ENCODE results near the gene MTREX.

The MTREX gene

GRCh38 chr5:55429221-55429612 lies 121.4 kb downstream of the MTREX start:
- no peak for DNase-seq (ENCODE audit: low read depth in 2 of 2)

DNA sequence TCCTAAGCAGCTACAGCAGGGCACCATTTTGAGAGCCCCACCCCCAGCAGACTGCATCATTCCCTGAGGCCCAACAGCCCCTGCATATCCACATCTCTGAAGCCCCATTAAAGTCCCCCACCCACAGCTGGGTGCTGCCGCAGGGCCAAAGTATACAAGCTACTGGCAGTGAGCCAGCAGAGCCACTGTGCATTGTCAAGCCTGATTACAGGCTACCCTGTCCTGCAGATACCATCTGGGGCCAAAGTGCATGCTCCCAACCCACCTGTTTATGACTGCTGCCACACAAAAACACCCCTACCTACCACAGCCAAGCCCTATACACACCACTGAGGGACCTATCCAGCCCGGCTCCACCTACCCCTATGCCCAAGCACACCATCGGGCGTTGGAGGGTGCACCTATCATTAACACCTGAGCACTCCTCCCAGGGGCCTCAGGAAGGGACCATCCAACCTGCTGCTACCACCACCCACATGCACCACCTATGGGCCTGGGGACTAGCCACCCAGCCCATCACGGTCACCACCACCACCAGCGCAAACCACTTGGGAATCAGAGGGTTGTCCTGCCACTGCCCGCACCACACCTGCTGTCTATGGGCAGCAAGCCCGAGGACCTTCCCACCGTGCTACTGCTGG lies 121.9 kb downstream of the MTREX start:
- DNase-seq (ENCODE audit: low read depth in 2 of 2) = no peak

DNA sequence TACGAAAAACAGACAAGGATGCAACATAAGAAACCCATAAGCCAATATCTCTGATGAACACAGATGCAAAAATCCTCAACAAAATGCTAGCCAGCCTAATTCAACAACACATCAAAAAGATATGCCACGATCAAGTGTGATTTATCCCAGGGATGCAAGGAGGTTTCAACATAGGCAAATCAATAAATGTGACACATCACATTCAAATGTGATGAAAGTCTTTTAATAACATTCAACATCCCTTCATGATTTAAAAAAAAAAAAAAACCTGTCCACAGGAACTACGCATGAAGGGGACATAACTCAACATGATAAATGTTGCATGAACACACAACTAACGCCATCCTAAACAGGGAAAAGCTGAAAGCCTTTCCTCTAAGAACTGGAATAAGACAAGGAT lies 124.8 kb downstream of the MTREX start:
- DNase-seq (ENCODE audit: low read depth in 2 of 2) = no peak

DNA sequence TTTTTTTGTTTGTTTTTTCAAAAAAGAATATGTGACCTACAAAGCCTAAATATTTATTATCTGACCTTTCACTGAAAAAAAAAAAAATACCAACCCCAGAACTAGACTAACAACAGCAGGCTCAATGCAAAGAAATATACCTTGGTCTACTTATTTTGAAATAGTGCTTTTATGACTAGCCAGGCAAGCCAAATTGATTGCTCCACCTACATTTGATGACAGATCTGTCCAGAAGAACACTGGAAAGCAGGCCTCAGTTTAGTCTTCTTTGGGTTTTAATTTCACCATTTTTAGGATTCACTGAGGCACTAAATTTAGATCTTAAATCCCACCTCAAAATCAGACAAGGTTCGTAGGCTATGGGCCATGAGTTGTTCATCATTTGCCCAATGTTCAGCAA lies 129.7 kb downstream of the MTREX start:
- no peak for DNase-seq (ENCODE audit: low read depth in 2 of 2)

DNA sequence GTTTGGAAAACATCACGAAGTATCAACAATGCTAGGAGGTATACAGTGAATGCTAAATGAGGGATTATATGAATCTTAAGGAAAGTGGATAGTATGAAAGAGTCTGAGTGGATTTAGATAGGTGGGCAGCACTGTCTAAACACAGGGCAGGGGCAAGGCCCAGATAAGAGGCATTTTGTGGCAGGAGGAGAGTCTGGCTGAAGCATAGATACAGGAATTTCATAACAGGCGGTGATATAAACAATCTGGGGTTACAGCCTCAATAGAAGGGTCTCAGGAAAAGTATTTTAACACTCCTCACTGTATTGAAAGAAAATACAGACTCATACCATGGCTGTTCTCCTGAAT lies 130.0 kb downstream of the MTREX start:
- DNase-seq (ENCODE audit: low read depth in 2 of 2) = no peak

GRCh38 chr5:55438998-55439397 lies 131.2 kb downstream of the MTREX start:
- DNase-seq (ENCODE audit: low read depth in 2 of 2) = no peak

DNA sequence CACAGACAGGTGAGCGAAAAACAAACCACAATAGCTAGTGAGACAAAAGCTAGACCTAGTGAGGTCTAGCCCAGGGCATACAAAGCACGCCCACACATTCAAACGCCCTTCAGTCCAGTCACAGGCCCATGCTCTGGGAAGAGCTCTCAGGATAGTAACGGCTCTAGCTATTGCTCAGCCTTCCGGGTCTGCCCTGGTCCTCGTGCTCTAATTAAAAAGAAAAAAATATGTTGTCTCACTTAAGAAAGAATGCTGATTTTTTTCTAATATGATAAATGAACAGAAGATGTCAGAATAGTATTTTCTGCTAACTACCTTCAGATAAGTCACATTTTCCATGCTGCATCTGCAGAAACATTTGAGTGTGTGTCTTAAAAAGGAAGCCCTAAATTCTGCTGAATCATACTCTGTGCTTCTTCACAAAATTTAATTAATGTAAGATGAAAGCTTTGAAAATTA lies 132.4 kb downstream of the MTREX start:
- no peak for DNase-seq (ENCODE audit: low read depth in 2 of 2)

- no peak for DNase-seq (ENCODE audit: low read depth in 2 of 2)
Measured at GRCh38 chr5:55441107-55441771, 133.4 kb downstream of the MTREX start.

GRCh38 chr5:55441954-55442353 lies 134.2 kb downstream of the MTREX start:
- DNase-seq (ENCODE audit: low read depth in 2 of 2) = no peak

GRCh38 chr5:55445791-55446190 lies 138.0 kb downstream of the MTREX start:
- DNase-seq (ENCODE audit: low read depth in 2 of 2) = no peak

DNA sequence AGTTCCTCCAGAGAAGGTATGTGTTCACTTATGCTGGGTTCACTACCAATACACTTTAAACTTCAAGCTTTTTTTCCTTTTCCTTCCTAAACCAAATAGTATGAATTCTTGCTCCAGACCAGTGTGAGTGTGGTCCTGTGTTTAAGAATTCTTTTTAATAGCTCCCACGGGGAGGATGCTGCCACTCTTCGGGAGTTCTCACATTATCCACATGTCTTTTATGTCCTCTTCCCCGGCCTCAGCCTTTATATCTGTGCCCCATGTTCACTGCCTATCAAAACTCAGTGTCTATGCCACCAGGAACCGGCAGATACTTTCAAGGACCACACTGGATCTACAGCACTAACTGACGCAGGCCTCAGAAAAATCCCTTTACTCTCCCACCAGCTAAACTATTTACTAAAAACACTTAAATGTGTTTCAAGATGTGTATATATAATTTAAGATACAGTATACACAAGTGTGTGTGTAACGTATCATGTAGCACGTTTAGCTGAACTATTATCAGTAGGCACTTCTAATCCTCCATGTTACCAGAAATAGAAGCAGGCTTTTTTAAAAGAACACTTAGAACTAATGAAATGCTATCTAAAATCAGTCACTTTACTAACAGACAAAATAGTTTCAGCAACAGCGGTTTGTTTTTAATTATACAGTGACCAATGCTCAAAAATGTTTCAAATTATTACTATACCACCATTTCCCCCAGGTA lies 139.0 kb downstream of the MTREX start:
- DNase-seq (ENCODE audit: low read depth in 2 of 2) = no peak

DNA sequence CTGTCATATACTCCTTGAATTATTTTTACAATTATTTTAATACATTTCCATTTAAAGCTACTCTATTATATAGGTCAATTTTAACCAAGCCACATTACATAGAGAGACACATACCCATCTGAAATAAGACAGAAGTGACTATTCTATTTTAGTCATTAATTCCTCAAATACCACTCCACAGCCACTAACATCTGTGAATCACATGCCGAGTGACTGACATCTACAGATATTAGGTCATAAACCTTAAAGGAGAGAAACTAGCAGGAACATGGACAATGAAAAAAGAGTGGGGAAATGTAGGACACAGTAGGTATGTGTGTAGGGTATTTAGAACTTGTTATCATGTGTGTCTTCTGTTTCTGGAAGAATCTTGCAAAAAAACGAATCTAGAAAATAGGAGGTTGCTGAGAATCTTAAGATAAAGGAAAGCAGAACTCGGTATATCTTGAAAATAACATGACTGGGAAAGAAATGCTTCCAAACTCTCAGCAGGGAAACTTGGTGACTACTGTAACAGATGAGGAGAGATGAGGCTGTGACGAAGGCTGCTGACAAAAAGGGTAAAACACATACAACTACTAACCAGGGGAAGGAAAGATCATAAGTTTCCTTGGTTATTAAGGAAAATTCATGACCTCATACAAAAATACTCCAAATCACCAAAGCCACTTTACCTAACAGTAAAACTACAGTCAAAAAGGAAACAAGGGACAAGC lies 142.4 kb downstream of the MTREX start:
- no peak for DNase-seq (ENCODE audit: low read depth in 2 of 2)

DNA sequence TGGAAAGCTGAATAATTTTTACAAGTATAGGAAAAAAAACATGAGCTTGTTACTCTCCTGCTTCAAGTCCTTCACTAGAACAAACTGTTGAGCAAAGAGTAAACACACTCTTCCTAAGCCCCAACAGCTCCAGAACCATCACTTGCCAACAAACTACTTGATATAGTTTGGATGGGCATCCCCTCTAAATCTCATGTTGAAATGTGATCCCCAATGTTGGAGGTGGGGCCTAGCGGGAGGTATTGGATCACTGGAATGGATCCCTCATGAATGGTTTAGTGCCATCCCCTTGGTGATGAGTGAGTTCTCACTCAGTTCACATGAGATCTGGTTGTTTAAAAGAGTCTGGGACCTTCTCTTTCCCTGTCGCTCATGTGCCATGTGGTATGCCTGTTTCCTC lies 144.2 kb downstream of the MTREX start:
- DNase-seq (ENCODE audit: low read depth in 2 of 2) = no peak

DNA sequence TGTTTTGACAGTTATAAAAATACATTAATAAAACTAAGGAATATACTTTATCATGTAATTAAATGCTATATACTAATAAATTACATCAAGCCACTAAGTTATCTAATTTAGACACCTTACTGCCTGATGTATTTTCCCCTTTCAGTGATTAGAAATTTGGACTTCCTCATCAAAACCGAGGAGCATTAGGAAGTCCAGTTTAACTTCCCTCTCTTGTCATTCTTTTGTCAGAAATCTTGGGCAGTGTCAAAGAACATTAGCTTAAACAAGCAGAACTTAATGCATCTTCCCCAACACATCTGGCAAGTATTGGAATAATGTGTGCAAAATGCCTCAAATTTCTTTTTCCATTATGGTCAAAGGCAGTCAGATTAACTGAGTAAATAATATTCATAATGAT lies 145.4 kb downstream of the MTREX start:
- no peak for DNase-seq (ENCODE audit: low read depth in 2 of 2)

DNA sequence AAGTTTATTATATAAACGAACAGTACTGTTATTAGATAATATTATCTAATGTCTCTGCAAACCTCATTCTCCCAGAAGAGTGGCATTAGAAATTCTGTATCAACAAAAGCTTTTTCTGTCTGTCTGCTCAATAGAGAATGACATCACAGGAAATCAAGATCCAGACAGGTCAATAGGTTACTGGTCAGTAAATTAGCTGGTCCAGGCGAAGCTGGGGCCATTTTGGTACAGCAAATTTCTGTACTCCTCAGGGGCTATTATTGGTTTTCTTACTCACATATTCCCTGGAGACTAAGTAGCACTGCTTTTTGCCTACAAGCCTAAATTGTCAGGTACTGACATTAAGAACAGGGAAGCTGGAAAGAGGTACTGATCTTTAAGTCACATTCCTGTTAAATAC lies 146.5 kb downstream of the MTREX start:
- no peak for DNase-seq (ENCODE audit: low read depth in 2 of 2)

- DNase-seq (ENCODE audit: low read depth in 2 of 2) = no peak
Measured at GRCh38 chr5:55456216-55456895, 148.6 kb downstream of the MTREX start.

- no peak for DNase-seq (ENCODE audit: low read depth in 2 of 2)
Measured at GRCh38 chr5:55459572-55459971, 151.8 kb downstream of the MTREX start.

- no peak for DNase-seq (ENCODE audit: low read depth in 2 of 2)
Measured at GRCh38 chr5:55463613-55464012, 155.8 kb downstream of the MTREX start.

- DNase-seq (ENCODE audit: low read depth in 2 of 2) = no peak
Measured at GRCh38 chr5:55467862-55468551, 160.2 kb downstream of the MTREX start.

GRCh38 chr5:55469839-55470238 lies 162.1 kb downstream of the MTREX start:
- no peak for DNase-seq (ENCODE audit: low read depth in 2 of 2)

DNA sequence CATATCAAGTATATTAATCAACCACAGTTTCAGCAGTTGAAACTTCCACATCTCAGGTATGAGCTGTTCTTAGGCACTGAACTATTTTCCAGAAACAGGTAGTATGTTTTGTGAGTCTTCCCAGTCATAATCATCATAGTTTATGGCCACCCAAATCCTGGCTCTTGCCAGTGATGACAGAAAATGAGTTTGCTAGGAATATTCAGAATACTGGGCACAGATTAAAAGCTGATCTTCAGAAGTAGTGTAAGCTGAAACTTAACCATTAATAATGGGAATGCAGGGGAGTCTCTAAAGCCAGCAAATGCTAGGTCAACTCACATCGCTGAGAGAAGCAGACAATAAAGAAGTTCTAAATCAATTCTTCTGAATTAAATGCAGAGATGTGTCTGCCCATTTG lies 162.5 kb downstream of the MTREX start:
- DNase-seq (ENCODE audit: low read depth in 2 of 2) = no peak

Measured in stimulated activated CD8-positive, alpha-beta memory T cell treated with anti-CD3 and anti-CD28 coated beads, Interleukin-2, amount 100 ng/mL, for 1 hour (primary cell).